HUDEP-2 (cell line): ENCODE measurements around the gene PPARA.

Source experiments
- DNase-seq, 76 experiments: peaks; one replicate each; lab custom pipeline; 2025; ENCODE audit not compliant: unreplicated experiment in 76 of 76; lab: John Stamatoyannopoulos, UW

Gene PPARA

GRCh38 chr22:46113910-46114517 lies 36.3 kb upstream of the PPARA start:
- no peak for DNase-seq

- DNase-seq = peak in 1 of 76 experiments; percentile 7
These were observed 35.6 kb upstream of the PPARA start for GRCh38 chr22:46114518-46115387.

GRCh38 chr22:46115388-46115678 lies 35.0 kb upstream of the PPARA start:
- no peak for DNase-seq

- DNase-seq = no peak
These were observed 34.4 kb upstream of the PPARA start for GRCh38 chr22:46115755-46116490.

GRCh38 chr22:46116491-46116958 lies 33.8 kb upstream of the PPARA start:
- peak in 71 of 76 experiments; percentile 15 to 94 (median 79) for DNase-seq

GRCh38 chr22:46117206-46118199 lies 32.8 kb upstream of the PPARA start:
- no peak for DNase-seq

- DNase-seq = no peak
These were observed 31.1 kb upstream of the PPARA start for GRCh38 chr22:46119093-46119728.

GRCh38 chr22:46119729-46120419 lies 30.5 kb upstream of the PPARA start:
- no peak for DNase-seq

GRCh38 chr22:46120420-46120737 lies 29.9 kb upstream of the PPARA start:
- no peak for DNase-seq

- DNase-seq = no peak
These were observed 29.2 kb upstream of the PPARA start for GRCh38 chr22:46121079-46121478.

- no peak for DNase-seq
These were observed 28.6 kb upstream of the PPARA start for GRCh38 chr22:46121523-46122287.

GRCh38 chr22:46122511-46122971 lies 27.8 kb upstream of the PPARA start:
- peak in 57 of 76 experiments; percentile 5 to 74 (median 46) for DNase-seq

GRCh38 chr22:46122980-46123693 lies 27.2 kb upstream of the PPARA start:
- peak in 1 of 76 experiments; percentile 6 for DNase-seq

GRCh38 chr22:46123694-46124382 lies 26.5 kb upstream of the PPARA start:
- no peak for DNase-seq

GRCh38 chr22:46124383-46125144 lies 25.8 kb upstream of the PPARA start:
- DNase-seq = peak in 23 of 76 experiments; percentile 6 to 44 (median 25)

GRCh38 chr22:46125311-46125710 lies 25.0 kb upstream of the PPARA start:
- no peak for DNase-seq
